ENCODE measurements around the gene SIVA1.

SIVA1 gene

GRCh38 chr14:104752735-104753527, at the start of gene SIVA1:
SIVA1 (plus strand) TSS chr14:104753147; CDS start chr14:104753202, 55 bp downstream.
- DNase-seq (ENCODE audit: low read depth in 2 of 2): peak; percentile 99

GRCh38 chr14:104703269-104703668, 49.7 kb upstream of the SIVA1 start:
- no peak for DNase-seq (ENCODE audit: low read depth in 2 of 2)

GRCh38 chr14:104704252-104704651, 48.7 kb upstream of the SIVA1 start:
- DNase-seq (ENCODE audit: low read depth in 2 of 2): no peak

GRCh38 chr14:104705340-104706047, 47.5 kb upstream of the SIVA1 start:
- DNase-seq (ENCODE audit: low read depth in 2 of 2): no peak

GRCh38 chr14:104706733-104707607, 46.0 kb upstream of the SIVA1 start:
- DNase-seq (ENCODE audit: low read depth in 2 of 2): no peak

- DNase-seq (ENCODE audit: low read depth in 2 of 2): no peak
Measured at GRCh38 chr14:104707608-104708595, 45.0 kb upstream of the SIVA1 start.

GRCh38 chr14:104708606-104709268, 44.2 kb upstream of the SIVA1 start:
- peak; percentile 67 to 70 for DNase-seq (ENCODE audit: low read depth in 2 of 2)

- no peak for DNase-seq (ENCODE audit: low read depth in 2 of 2)
Measured at GRCh38 chr14:104709387-104710039, 43.4 kb upstream of the SIVA1 start.

GRCh38 chr14:104710071-104710735, 42.7 kb upstream of the SIVA1 start:
- DNase-seq (ENCODE audit: low read depth in 2 of 2): no peak

- no peak for DNase-seq (ENCODE audit: low read depth in 2 of 2)
Measured at GRCh38 chr14:104712881-104713734, 39.8 kb upstream of the SIVA1 start.

GRCh38 chr14:104714066-104714465, 38.9 kb upstream of the SIVA1 start:
- no peak for DNase-seq (ENCODE audit: low read depth in 2 of 2)

- no peak for DNase-seq (ENCODE audit: low read depth in 2 of 2)
Measured at GRCh38 chr14:104714681-104715080, 38.3 kb upstream of the SIVA1 start.

GRCh38 chr14:104715416-104715815, 37.5 kb upstream of the SIVA1 start:
- no peak for DNase-seq (ENCODE audit: low read depth in 2 of 2)

GRCh38 chr14:104715871-104716270, 37.1 kb upstream of the SIVA1 start:
- DNase-seq (ENCODE audit: low read depth in 2 of 2): no peak

- no peak for DNase-seq (ENCODE audit: low read depth in 2 of 2)
Measured at GRCh38 chr14:104717137-104717536, 35.8 kb upstream of the SIVA1 start.

GRCh38 chr14:104717646-104718045, 35.3 kb upstream of the SIVA1 start:
- no peak for DNase-seq (ENCODE audit: low read depth in 2 of 2)

- no peak for DNase-seq (ENCODE audit: low read depth in 2 of 2)
Measured at GRCh38 chr14:104718147-104718546, 34.8 kb upstream of the SIVA1 start.

- DNase-seq (ENCODE audit: low read depth in 2 of 2): no peak
Measured at GRCh38 chr14:104718871-104719270, 34.1 kb upstream of the SIVA1 start.
